Neutrophil (primary cell): ENCODE data around the gene STIM1.

Experiments
- H3K27ac ChIP-seq: fragments of 200-600 bp; sonication (generic); 2 replicates; pipeline ENCODE4 v1.5.1; 2016; ENCODE audit warnings: mild to moderate bottlenecking, moderate library complexity
- H3K27me3 ChIP-seq: fragments of 200-600 bp; sonication (generic); 2 replicates; pipeline ENCODE4 v1.6.0; 2016; ENCODE audit warnings: mild to moderate bottlenecking
- H3K36me3 ChIP-seq: fragments of 200-600 bp; sonication (generic); 2 replicates; pipeline ENCODE4 v1.5.1; 2017
- H3K4me1 ChIP-seq, 2 experiments: fragments of 200-600 bp in 1 of 2; sonication (generic) in 1 of 2; 1 replicate in 1 of 2; 2 replicates in 1 of 2; pipeline versions ENCODE4 v1.5.1 to v1.6.1; 2013 to 2016; ENCODE audit warnings: low read depth in 1 of 2, low read length in 1 of 2, mild to moderate bottlenecking in 1 of 2, moderate library complexity in 1 of 2; ENCODE audit not compliant: control insufficient read depth in 1 of 2, insufficient read depth in 1 of 2
- H3K4me3 ChIP-seq, 2 experiments: fragments of 200-600 bp in 1 of 2; sonication (generic) in 1 of 2; 1 replicate in 1 of 2; 2 replicates in 1 of 2; pipeline ENCODE4 v1.5.1; 2013 to 2016; ENCODE audit warnings: low read depth in 1 of 2, low read length in 1 of 2, mild to moderate bottlenecking in 1 of 2, moderate library complexity in 1 of 2
- H3K9me3 ChIP-seq: fragments of 200-600 bp; sonication (generic); 2 replicates; pipeline ENCODE4 v1.5.1; 2016
- CTCF ChIP-seq: fragments of 200-600 bp; sonication (generic); IDR thresholded peaks from 2 replicates; pipeline ENCODE4 v1.5.1; 2016; ENCODE audit warnings: antibody characterized with exemption

The STIM1 gene

GRCh38 chr11:4063348-4063747 lies 207.9 kb downstream of the STIM1 start:
- no peaks in the 10 kb centered on the region for H3K27me3 ChIP-seq
- no peak overlapping the region for H3K4me3 ChIP-seq
- H3K36me3 ChIP-seq: peaks cover 57% of the 10 kb centered on the region
- H3K4me1 ChIP-seq: peaks cover 8 to 17% of the 10 kb centered on the region in 2 experiments
- no peak for TF ChIP-seq CTCF
- H3K27ac ChIP-seq: no peak overlapping the region
- no peaks in the 10 kb centered on the region for H3K9me3 ChIP-seq

- Histone ChIP-seq H3K27ac (no peak overlapping the region), H3K27me3 (no peaks in the 10 kb centered on the region), H3K4me1 (peaks cover 19 to 27% of the 10 kb centered on the region in 2 experiments), H3K9me3 (no peaks in the 10 kb centered on the region), H3K36me3 (peaks cover 49% of the 10 kb centered on the region), H3K4me3 (no peak overlapping the region)
- TF ChIP-seq CTCF: no peak
These were observed 209.0 kb downstream of the STIM1 start for GRCh38 chr11:4064278-4064955.

GRCh38 chr11:4065086-4065485 lies 209.6 kb downstream of the STIM1 start:
- Histone ChIP-seq H3K4me1 (peaks cover 25 to 34% of the 10 kb centered on the region in 2 experiments), H3K9me3 (no peaks in the 10 kb centered on the region), H3K4me3 (no peak overlapping the region), H3K36me3 (peaks cover 42% of the 10 kb centered on the region), H3K27me3 (no peaks in the 10 kb centered on the region), H3K27ac (no peak overlapping the region)
- TF ChIP-seq CTCF: no peak

GRCh38 chr11:4065601-4066377 lies 210.3 kb downstream of the STIM1 start:
- no peaks in the 10 kb centered on the region for H3K9me3 ChIP-seq
- no peaks in the 10 kb centered on the region for H3K27me3 ChIP-seq
- H3K36me3 ChIP-seq: peaks cover 35% of the 10 kb centered on the region
- no peak for TF ChIP-seq CTCF
- no peak overlapping the region for H3K27ac ChIP-seq
- H3K4me3 ChIP-seq: no peak overlapping the region
- H3K4me1 ChIP-seq: peaks cover 29 to 39% of the 10 kb centered on the region in 2 experiments

- Histone ChIP-seq H3K36me3 (peaks cover 31% of the 10 kb centered on the region), H3K27ac (peak overlapping the region; percentile 51), H3K9me3 (no peaks in the 10 kb centered on the region), H3K4me3 (no peak overlapping the region), H3K4me1 (peaks cover 29 to 39% of the 10 kb centered on the region in 2 experiments), H3K27me3 (no peaks in the 10 kb centered on the region)
- TF ChIP-seq CTCF: no peak
These were observed 211.4 kb downstream of the STIM1 start for GRCh38 chr11:4066910-4067309.
